Caki2 (cell line): ENCODE results near the gene ZNF367. TPM values are rescaled to one million over a fixed set of nuclear protein-coding genes. Genes with fewer than 3 reads are reported as not detected.

Experiments used
- DNase-seq: peaks from one replicate; pipeline ENCODE4 v3.0.0-alpha.2; 2015; ENCODE audit warnings: low read depth
- in situ Hi-C: cut with HindIII; loops from 2 replicates; pipeline ENCODE4 v1.10.0; 2016; ENCODE audit warnings: low sequenced_read_pairs, low pct_unique_long_range_greater_than_20kb, mixed read lengths
- total RNA-seq: library from RNA; depleted of rRNA; stranded (reverse); fragments of >200 nt; shearing (Covaris generic); gene quantifications from 2 replicates; pipeline ENCODE4 v1.2.3, GENCODE V29; 2014; ENCODE audit warnings: low replicate concordance; rRNA removed

Gene ZNF367
- 19.7 and 22.4 TPM in 2 replicates for total RNA-seq

DNA sequence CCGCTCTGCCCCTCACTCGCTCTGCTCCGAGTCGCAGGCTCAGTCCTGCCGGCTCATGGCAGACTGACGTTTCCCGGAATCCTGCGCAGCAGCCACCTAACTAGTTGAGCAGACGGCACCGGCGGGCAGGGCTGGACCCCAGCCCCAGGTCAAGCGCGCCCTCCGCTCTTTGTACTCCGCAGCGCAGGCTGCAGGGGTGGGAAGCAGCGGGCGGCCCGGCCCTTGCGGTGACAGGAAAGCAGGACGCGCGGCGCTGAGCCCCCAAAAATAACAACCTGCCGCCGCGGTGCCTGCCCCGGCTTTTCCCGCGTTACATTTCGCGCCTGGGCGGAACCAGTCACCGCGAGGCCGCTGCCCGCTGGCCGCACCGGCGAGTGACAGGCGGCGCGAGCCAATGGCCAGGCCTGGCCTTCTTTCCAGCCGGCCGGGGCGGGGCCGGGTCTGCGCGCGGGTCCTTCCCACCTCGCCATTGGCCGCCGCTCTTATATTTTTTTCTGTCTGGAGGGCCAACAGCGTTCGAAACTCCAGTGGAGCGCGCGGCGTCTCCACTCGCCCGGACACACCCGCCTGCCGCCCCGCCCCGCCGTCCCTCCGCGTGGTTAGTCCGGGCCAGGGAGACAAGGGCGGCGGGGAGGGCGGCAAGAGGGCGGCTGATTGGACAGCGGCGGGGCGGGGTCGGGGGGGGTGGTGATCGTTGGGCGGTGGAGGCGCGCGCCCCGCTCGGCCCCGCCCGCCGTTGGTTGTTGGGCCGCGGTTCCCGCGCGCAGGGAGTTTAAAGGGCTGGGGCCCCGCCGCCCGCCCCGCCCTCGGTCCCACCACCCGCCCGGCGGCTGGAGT lies at the start of gene ZNF367:
ZNF367 (minus strand) TSS at position 288 of the 837 bp plus-strand sequence. CDS start 338 bp downstream, outside the sequence.
- in situ Hi-C loops, result no loop called here
- peak; percentile 99 for DNase-seq

- DNase-seq, result no peak
Observed at GRCh38 chr9:96467784-96468183, 49.6 kb upstream of the ZNF367 start.

GRCh38 chr9:96464426-96464825 lies 46.3 kb upstream of the ZNF367 start:
- DNase-seq, result no peak
- in situ Hi-C loops, result no loop called here

More at GRCh38 chr9:96467784-96468183, 49.6 kb upstream of the ZNF367 start:
- in situ Hi-C loops, result no loop called here

- DNase-seq, result no peak
- in situ Hi-C loops, result no loop called here
Observed at GRCh38 chr9:96462541-96462940, 44.4 kb upstream of the ZNF367 start.

DNA sequence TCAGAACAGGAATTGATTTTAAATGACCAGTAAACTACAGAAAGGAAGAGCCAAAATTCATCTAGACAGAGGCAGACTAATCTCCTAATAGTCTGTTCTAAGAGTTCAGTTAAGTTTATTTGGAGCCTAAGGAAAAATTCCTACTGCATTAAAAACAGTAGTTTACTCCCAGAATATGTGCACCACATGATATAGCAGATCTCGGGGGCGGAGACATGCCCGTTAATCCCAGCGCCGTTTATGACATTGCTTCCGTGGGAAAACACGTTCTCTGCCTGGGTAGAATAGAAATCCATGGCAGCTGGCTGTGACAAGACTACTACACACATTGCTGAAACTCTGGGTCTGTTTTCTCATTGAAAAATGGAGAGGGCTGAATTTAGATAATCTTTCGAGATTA lies 43.2 kb upstream of the ZNF367 start:
- in situ Hi-C loops, result no loop called here

GRCh38 chr9:96460882-96461281 lies 42.7 kb upstream of the ZNF367 start:
- no peak for DNase-seq
- in situ Hi-C loops, result no loop called here

More for the DNA sequence above, 43.2 kb upstream of the ZNF367 start:
- DNase-seq, result no peak

GRCh38 chr9:96460470-96460869 lies 42.3 kb upstream of the ZNF367 start:
- in situ Hi-C loops, result no loop called here

DNA sequence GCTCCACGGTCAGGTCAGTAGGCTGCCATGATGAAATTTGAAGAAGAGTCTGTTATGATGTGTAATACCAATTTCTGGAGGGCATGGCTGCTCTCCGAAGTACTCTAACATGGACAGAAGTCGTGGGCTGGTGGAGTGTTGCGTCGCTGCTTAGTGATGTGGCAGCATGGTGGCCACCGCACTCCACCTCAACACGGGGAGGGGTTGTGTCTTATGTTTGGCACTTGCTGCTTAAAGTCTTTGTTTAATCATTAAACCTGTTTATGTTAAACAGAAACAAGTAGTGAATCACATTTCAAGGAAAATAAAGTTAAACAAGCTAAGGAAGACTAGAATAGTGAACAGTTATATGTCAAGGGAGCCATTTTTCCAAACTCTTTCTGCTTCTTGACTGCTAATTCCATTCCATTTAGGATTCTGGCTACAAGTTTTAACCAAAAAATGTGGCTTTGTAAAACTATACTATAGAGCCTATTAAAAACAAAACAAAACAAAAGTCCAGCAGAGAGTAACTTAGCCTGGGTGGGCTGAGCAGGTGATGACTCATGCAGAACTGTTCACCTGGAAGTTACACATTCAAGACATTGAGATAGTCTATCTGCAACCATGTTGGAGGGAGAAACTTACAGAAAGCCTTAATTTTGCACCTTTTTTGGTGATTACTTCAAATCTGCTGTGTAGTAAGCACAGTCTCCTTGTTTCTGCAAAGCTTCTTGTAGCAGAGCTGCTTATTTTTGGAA lies 41.3 kb upstream of the ZNF367 start:
- in situ Hi-C loops, result no loop called here
- DNase-seq, result peak; percentile 72

More at GRCh38 chr9:96460470-96460869, 42.3 kb upstream of the ZNF367 start:
- no peak for DNase-seq

DNA sequence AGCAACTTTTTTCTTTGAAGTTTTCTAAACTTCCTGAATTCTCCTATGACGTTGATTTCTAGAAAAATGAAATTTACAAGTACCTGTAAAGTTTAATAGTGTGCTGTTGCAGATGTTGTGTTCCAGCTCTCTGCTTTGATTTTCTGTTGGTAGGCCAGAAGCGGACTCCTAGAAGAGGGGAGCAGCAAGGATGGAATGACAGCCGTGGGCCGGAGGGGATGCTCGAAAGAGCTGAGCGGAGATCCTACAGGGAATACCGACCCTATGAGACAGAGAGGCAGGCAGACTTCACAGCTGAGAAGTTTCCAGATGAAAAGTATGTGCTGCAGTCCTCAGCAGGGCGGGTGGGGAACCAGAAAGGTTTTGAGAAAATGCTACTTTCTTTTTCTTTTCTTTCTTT lies 40.1 kb upstream of the ZNF367 start:
- in situ Hi-C loops, result no loop called here
- DNase-seq, result no peak

- no peak for DNase-seq
- in situ Hi-C loops, result no loop called here
Observed at GRCh38 chr9:96457266-96457665, 39.1 kb upstream of the ZNF367 start.

DNA sequence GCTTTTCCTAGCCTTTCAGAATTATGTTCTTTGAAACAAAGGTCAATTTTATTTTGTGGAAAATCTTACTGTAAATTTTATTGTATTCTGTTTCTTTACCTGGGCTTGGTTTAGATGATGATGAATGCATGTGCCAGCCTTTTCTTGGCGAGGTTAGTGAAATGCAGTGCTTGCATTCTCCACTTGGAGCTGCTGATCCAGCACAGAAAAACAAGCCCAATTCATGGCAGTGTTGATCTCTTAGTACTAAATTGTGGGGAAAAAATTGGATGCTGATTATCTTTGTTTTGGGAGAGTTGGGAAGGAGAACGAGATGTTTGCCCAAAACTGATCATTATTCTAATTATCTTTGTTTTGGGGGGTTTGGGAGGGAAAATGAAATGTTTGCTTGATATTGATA lies 35.5 kb upstream of the ZNF367 start:
- in situ Hi-C loops, result no loop called here
- DNase-seq, result peak; percentile 48

DNA sequence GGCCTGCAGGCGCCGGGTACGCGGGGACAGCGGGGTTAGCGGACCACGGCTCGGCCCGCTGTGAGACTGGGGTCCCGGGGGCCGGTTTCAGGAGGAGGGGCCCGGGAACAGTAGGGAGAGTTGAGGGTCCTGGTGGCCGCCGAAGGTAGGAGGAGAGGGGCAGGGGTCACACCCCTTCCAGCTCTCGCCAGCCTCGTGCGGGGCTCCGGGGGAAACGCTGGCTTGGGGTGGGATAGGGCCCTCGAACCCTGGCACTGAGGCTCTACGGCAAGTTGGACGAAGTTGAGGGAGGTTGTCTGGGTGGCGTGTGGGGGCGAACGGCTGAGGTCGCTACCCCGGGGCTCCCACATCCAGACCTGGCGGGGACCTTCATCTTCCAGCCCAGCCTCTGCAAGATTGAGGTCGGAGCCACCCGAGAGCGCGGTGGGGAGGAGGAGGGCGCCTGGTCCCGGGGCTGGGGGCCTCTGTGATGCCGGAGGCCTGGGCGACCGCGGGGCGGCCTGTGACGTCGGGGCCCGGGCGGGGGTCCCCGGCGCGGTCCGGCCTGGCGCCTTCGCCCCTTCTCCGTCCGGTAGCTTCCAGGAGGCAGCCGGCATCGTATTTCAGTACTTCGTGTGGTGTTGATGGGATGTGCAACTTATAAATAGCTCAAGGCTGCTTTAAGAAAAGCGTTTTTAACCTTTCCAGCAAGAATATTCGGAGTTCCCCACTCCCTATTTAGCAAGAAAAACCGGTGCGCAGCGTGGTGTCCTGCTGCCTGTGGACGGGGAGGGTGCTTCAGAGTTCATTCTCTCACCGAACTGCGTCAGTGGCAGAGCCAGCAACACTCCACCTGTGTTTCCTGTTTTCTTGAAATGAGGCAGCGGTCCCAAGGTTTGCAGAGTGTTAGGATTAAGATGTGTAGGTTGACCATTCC lies 32.7 kb upstream of the ZNF367 start:
- in situ Hi-C loops, result no loop called here
- DNase-seq, result peak; percentile 32

GRCh38 chr9:96449845-96450612 lies 31.9 kb upstream of the ZNF367 start, which contains the start of gene HABP4:
HABP4 (plus strand) TSS chr9:96450169; CDS start chr9:96450280, 111 bp downstream.
- in situ Hi-C loops, result no loop called here
- peak; percentile 93 for DNase-seq

DNA sequence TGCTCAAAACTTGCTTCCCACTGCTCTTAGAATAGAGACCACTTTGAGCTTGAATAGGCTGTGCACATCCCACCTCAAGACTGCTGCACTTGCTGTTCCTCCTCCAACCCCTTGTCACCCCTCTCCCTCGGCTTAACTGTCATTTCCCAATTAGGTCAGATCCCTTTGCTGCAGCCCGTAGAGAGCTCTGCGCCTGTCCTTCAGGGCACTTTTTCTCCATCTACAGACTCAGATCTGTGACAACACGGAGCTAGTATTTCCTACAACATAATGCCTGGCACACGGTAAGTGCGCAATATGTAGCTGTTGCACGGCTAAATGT lies 31.3 kb upstream of the ZNF367 start:
- DNase-seq, result no peak
- in situ Hi-C loops, result no loop called here

- in situ Hi-C loops, result no loop called here
- DNase-seq, result no peak
Observed at GRCh38 chr9:96448546-96449170, 30.5 kb upstream of the ZNF367 start.

- in situ Hi-C loops, result no loop called here
- no peak for DNase-seq
Observed at GRCh38 chr9:96447406-96447805, 29.2 kb upstream of the ZNF367 start.

- in situ Hi-C loops, result no loop called here
- DNase-seq, result no peak
Observed at GRCh38 chr9:96442491-96442890, 24.3 kb upstream of the ZNF367 start.
